ENCODE data around the gene LTO1.

The LTO1 gene, protein sequence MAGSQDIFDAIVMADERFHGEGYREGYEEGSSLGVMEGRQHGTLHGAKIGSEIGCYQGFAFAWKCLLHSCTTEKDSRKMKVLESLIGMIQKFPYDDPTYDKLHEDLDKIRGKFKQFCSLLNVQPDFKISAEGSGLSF

GRCh38 chr11:69674886-69675714 is at the start of gene LTO1:
Gene LTO1, minus strand, starts transcription at chr11:69675353. Its CDS starts 114 bp downstream, at chr11:69675239.
- peak; percentile 95 for DNase-seq (ENCODE audit: low read depth)

- no peak for DNase-seq (ENCODE audit: low read depth)
Observed at GRCh38 chr11:69721745-69722144, 46.6 kb upstream of the LTO1 start.

- DNase-seq (ENCODE audit: low read depth), result no peak
Observed at GRCh38 chr11:69721106-69721505, 46.0 kb upstream of the LTO1 start.

GRCh38 chr11:69718912-69719311 is 43.8 kb upstream of the LTO1 start:
- no peak for DNase-seq (ENCODE audit: low read depth)

DNA sequence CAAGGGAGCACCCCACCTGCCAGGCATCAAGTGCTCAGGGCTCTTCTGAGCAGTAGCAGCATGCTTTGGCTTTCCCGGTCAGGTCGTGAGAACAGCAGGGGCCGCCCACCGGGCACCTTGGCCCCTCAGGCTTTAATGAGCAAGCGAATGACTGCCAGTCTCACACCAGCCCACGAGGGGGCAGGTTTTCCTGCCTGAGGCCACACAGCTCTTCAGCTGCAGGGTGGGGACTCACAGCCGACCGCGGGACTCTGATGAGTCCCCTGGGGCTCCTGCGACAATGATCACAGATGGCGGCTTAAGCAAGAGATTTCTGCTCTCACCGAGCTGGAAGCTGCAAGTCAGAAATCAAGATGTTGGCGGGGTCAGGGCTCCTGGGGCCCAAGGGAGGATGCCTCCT is 43.0 kb upstream of the LTO1 start:
- no peak for DNase-seq (ENCODE audit: low read depth)

- DNase-seq (ENCODE audit: low read depth), result no peak
Observed at GRCh38 chr11:69716891-69717747, 42.0 kb upstream of the LTO1 start.

DNA sequence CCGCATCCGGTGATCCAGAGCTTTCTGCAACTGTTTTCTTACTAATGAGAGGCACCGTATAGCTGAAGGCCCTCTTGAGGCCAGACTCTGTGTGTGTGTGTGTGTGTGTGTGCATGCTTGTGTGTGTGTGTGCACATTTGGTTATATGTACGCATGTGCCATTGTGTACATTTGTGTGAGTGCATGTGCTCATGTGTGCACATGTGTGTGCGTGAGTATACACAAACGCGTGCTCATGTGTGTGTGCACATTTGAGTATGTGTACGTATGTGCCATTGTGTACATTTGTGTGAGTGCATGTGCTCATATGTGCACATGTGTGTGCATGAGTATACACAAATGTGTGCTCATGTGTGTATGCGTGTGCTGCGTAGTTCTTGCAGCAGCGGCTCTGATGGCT is 40.9 kb upstream of the LTO1 start:
- no peak for DNase-seq (ENCODE audit: low read depth)

DNA sequence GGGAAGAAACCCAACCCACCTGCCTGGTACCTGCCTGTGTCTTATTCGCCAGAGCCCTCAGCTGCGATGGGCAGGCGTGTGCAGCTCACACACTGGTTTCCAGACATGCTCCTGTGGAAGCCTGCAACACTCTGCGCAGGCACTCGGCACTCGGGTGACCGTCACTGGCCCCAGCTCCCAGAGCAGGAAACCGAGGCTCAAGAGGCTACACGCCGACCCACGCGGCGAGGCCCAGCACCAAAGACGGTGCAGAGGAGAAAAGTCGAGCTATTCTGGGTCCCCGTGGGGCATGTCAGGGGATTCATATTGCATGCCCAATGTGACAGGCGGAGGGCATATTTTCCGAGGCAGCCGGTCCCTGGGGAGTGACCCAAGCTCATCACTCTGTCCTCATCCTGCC is 40.3 kb upstream of the LTO1 start:
- no peak for DNase-seq (ENCODE audit: low read depth)

GRCh38 chr11:69711822-69712801 is 37.0 kb upstream of the LTO1 start:
- no peak for DNase-seq (ENCODE audit: low read depth)

- no peak for DNase-seq (ENCODE audit: low read depth)
Observed at GRCh38 chr11:69708736-69709401, 33.7 kb upstream of the LTO1 start.

- no peak for DNase-seq (ENCODE audit: low read depth)
Observed at GRCh38 chr11:69707176-69707575, 32.0 kb upstream of the LTO1 start.

DNA sequence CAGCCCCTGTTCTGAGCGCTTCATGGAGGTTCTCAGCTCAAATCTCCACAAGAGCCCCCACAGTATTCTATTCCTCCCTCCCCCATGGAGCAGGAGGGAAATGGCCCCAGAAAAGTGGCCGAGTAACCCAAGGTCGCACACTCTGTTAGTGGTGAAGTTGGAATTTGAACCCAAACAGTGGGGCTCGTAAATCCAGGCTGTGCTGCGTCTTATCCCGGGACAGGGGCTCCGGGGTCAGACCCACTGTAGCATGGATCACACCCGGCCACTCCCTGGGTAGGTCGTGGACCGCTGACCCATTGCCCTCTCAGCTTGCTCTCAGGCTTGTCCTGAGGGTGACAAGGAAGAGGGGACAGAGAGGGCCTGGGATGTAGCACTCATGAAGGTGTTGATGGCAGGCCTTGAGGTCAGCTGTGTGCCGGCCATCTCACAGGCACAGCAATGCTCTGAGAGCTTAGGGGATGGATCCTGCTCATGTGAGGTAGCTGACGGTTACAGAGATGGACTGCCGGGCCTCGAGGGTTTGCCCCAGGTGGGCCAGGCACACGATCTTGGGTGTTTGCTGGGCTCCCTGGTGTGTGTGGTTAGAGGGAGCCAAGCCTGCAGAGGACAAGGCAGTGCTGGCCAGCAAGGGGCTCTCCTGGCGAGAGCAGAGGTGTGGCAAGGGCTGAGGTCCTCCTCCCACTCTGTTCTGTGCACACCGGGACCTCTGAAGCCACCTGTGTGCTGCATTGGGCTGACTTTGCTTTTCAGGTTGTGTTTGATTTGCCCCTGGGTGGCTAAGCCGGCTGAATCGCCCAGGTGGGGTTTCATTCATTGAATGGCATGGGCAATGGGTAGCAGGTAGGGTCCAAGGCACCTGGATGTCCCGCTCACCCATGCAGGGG is 31.0 kb upstream of the LTO1 start:
- no peak for DNase-seq (ENCODE audit: low read depth)

DNA sequence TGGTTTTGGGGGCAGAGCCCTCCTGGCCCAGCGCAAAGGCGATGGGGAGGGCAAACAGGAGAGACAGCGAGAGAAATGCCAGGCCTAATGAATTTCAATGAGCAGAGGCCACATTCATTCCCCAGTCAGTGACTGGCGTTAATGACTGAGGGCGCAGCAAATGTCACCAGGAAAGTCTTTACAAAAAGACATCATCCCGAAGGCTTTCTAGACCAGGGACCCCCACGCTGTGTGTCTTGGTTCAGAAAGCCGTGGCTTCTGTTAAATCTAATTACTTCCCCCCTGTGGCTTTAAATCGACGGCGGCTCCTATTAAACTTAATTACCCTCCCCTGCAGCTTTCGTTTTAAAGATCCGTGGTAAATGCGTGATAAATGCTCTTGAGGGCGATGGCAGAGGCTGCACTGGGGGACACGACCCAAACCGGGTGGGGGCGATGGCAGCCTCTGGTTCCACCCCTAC is 30.2 kb upstream of the LTO1 start:
- DNase-seq (ENCODE audit: low read depth), result no peak

DNA sequence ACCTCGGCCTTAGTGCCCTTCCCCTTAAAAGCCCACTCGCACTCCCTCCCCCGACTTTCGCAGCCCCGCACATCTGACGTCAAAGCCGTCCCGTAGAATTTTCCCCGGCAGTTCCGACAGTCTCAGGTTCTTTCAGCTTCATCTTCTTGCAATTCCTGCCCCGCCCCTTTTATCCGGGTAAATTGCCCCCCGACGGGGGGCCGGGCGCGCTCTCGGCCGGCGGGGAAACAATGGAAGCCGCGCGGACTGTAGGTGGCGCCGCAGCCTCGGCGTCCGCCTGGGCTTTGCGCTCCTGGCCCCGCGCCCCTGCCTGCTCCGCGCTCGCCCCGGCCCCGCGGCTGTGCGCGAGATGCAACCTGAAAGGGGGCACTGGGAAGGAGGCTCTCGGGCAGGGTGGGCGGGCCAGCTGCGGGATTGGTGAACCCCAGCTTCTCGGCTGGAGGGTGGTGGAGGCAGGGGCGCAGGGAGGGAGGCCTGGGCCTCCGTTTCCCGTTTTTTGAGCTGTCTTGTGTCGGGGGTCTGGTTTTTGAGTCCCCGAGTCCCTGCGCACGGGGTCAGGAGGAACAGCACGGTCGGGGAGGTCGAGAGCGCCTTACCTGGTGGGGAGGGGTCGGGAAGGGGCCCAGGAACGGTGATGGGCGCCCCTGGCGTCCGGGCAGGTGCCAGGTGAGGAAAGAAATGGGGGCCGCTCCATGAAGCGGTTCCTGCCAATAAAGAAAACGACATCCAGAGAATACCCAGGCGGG is 29.5 kb upstream of the LTO1 start:
- DNase-seq (ENCODE audit: low read depth), result no peak

- DNase-seq (ENCODE audit: low read depth), result no peak
Observed at GRCh38 chr11:69703768-69704507, 28.8 kb upstream of the LTO1 start, which contains the start of gene FGF19. Gene FGF19, minus strand, starts transcription at chr11:69704022. Its CDS starts 146 bp downstream, at chr11:69703876.

GRCh38 chr11:69703453-69703767 is 28.3 kb upstream of the LTO1 start:
- DNase-seq (ENCODE audit: low read depth), result no peak

DNA sequence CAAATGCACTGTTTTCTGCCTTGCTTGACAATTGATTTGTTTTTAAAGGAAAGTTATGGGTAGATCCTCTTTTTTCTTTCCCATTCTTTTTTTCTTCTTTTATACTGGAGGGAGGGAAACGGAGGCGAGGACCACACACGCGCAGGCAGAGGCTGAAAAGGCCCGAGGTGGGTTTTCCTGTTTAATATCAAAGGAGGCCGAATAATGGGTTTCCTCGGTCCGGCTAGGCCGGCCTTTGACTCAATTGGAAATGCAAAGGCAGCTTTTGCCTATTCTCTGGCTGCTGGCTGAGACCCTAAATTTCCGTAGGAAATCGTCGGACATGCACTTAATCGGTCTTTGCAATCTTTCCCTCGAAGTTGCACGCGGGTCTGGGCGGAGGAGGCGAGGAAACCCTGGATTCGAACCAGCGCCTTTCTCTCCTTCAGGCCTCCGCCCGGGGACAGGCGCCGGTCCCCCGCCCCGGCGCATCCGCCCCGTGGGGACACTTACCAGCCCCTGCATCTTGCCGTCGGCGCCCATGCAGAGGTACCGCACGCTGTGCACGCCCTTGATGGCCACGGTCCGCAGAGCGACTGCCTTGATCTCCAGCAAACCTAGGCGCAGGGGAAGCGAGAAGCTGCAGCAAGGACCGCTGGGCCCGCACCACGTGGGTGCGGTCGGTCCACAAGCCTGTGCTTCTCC is 27.8 kb upstream of the LTO1 start:
- DNase-seq (ENCODE audit: low read depth), result no peak

GRCh38 chr11:69702239-69702691 is 27.1 kb upstream of the LTO1 start:
- no peak for DNase-seq (ENCODE audit: low read depth)

All from activated T-cell treated with anti-CD3 and anti-CD28 coated beads for 48 hours (primary cell).